ENCODE results near the gene FEV. TPM values are rescaled to one million over a fixed set of nuclear protein-coding genes. Genes with fewer than 3 reads are reported as not detected.

FEV gene
- total RNA-seq, 2 experiments from 2014 or later, result not detected

- no peak for ATAC-seq
- H3K4me3 Mint-ChIP-seq, result no peak overlapping the region
- H3K27ac Mint-ChIP-seq, result no peak overlapping the region
- H3K27me3 Mint-ChIP-seq, result peaks cover 58% of the 10 kb centered on the region
- H3K9me3 Mint-ChIP-seq (ENCODE audit: low read depth), result no peaks in the 10 kb centered on the region
- no peak for DNase-seq
- H3K36me3 Mint-ChIP-seq, result no peaks in the 10 kb centered on the region
- CTCF ChIA-PET, result interaction anchor here (1.2 kb wide), 1 partner anchor 9 kb away, joined by 7 read pairs; no protein-coding TSS in a partner anchor
- H3K4me1 Mint-ChIP-seq, result no peaks in the 10 kb centered on the region
Observed at GRCh38 chr2:218970894-218971293, 14.1 kb downstream of the FEV start.

- CTCF ChIA-PET, result interaction anchor here (1.1 to 1.9 kb wide), 4 partner anchors 12 to 94 kb away, joined by 3 to 5 read pairs (median 4); no protein-coding TSS in a partner anchor
- peaks cover 4% of the 10 kb centered on the region for H3K36me3 Mint-ChIP-seq
- ATAC-seq (no peak), DNase-seq (no peak)
- H3K27me3 Mint-ChIP-seq, result peaks cover 63% of the 10 kb centered on the region
- no peak overlapping the region for H3K4me3 Mint-ChIP-seq
- H3K27ac Mint-ChIP-seq, result no peak overlapping the region
- no peaks in the 10 kb centered on the region for H3K9me3 Mint-ChIP-seq (ENCODE audit: low read depth)
- peaks cover 9% of the 10 kb centered on the region for H3K4me1 Mint-ChIP-seq
Observed at GRCh38 chr2:218964041-218964771, 20.8 kb downstream of the FEV start.

GRCh38 chr2:218963601-218964000 lies 21.4 kb downstream of the FEV start:
- CTCF ChIA-PET, result interaction anchor here (1.1 to 2.1 kb wide), 2 partner anchors 17 to 65 kb away, joined by 4 to 6 read pairs; no protein-coding TSS in a partner anchor
- ATAC-seq (no peak), DNase-seq (no peak)
- Mint-ChIP-seq H3K27me3 (peaks cover 66% of the 10 kb centered on the region), H3K36me3 (peaks cover 4% of the 10 kb centered on the region), H3K27ac (no peak overlapping the region), H3K4me3 (no peak overlapping the region), H3K9me3 (ENCODE audit: low read depth) (no peaks in the 10 kb centered on the region), H3K4me1 (peaks cover 12% of the 10 kb centered on the region)

GRCh38 chr2:218962859-218963492 lies 22.0 kb downstream of the FEV start:
- H3K9me3 Mint-ChIP-seq (ENCODE audit: low read depth), result no peaks in the 10 kb centered on the region
- no peak overlapping the region for H3K4me3 Mint-ChIP-seq
- H3K27ac Mint-ChIP-seq, result no peak overlapping the region
- peaks cover 70% of the 10 kb centered on the region for H3K27me3 Mint-ChIP-seq
- DNase-seq (peak; percentile 72), ATAC-seq (no peak)
- H3K36me3 Mint-ChIP-seq, result peaks cover 4% of the 10 kb centered on the region
- CTCF ChIA-PET, result interaction anchor here (1.1 to 2.1 kb wide), 2 partner anchors 17 to 64 kb away, joined by 4 to 6 read pairs; no protein-coding TSS in a partner anchor
- H3K4me1 Mint-ChIP-seq, result peaks cover 12% of the 10 kb centered on the region

- ATAC-seq (no peak), DNase-seq (no peak)
- Mint-ChIP-seq H3K4me1 (peaks cover 12% of the 10 kb centered on the region), H3K27ac (no peak overlapping the region), H3K9me3 (ENCODE audit: low read depth) (no peaks in the 10 kb centered on the region), H3K27me3 (peaks cover 78% of the 10 kb centered on the region), H3K36me3 (peaks cover 4% of the 10 kb centered on the region), H3K4me3 (no peak overlapping the region)
- CTCF ChIA-PET, result interaction anchor here (2.1 kb wide), 2 partner anchors 18 to 63 kb away, joined by 6 to 9 read pairs; no protein-coding TSS in a partner anchor
Observed at GRCh38 chr2:218961651-218962570, 23.1 kb downstream of the FEV start.

- CTCF ChIA-PET, result interaction anchor here (2.1 kb wide), 2 partner anchors 19 to 62 kb away, joined by 6 to 9 read pairs; no protein-coding TSS in a partner anchor
- H3K4me1 Mint-ChIP-seq, result peaks cover 12% of the 10 kb centered on the region
- peaks cover 4% of the 10 kb centered on the region for H3K36me3 Mint-ChIP-seq
- H3K27me3 Mint-ChIP-seq, result peaks cover 80% of the 10 kb centered on the region
- no peak overlapping the region for H3K4me3 Mint-ChIP-seq
- H3K27ac Mint-ChIP-seq, result no peak overlapping the region
- no peak for DNase-seq
- ATAC-seq, result no peak
- H3K9me3 Mint-ChIP-seq (ENCODE audit: low read depth), result no peaks in the 10 kb centered on the region
Observed at GRCh38 chr2:218961229-218961628, 23.8 kb downstream of the FEV start.

GRCh38 chr2:218960309-218961165 lies 24.4 kb downstream of the FEV start:
- no peak for ATAC-seq
- peak overlapping the region; percentile 9 for H3K4me3 Mint-ChIP-seq
- no peak overlapping the region for H3K27ac Mint-ChIP-seq
- no peaks in the 10 kb centered on the region for H3K9me3 Mint-ChIP-seq (ENCODE audit: low read depth)
- H3K4me1 Mint-ChIP-seq, result peaks cover 12% of the 10 kb centered on the region
- H3K36me3 Mint-ChIP-seq, result peaks cover 4% of the 10 kb centered on the region
- CTCF ChIA-PET, result interaction anchor here (0.6 to 2.1 kb wide), 2 partner anchors 19 to 21 kb away, joined by 3 to 9 read pairs; no protein-coding TSS in a partner anchor
- H3K27me3 Mint-ChIP-seq, result peaks cover 77% of the 10 kb centered on the region
- peak; percentile 35 for DNase-seq

- no peak for ATAC-seq
- Mint-ChIP-seq H3K9me3 (ENCODE audit: low read depth) (no peaks in the 10 kb centered on the region), H3K27me3 (peaks cover 78% of the 10 kb centered on the region), H3K4me3 (no peak overlapping the region), H3K27ac (no peak overlapping the region), H3K4me1 (peaks cover 12% of the 10 kb centered on the region), H3K36me3 (peaks cover 4% of the 10 kb centered on the region)
- CTCF ChIA-PET, result interaction anchor here (1.1 to 2.5 kb wide), 5 partner anchors 20 to 83 kb away, joined by 3 to 17 read pairs (median 3); no protein-coding TSS in a partner anchor
- DNase-seq, result peak; percentile 38
Observed at GRCh38 chr2:218959761-218960308, 25.1 kb downstream of the FEV start.

GRCh38 chr2:218959141-218959731 lies 25.7 kb downstream of the FEV start, which contains the start of gene CDK5R2:
Gene CDK5R2 (plus strand): TSS chr2:218959666. CDS start chr2:218959821, 155 bp downstream.
- peak within 1 kb of the TSS; percentile 59 for H3K4me3 Mint-ChIP-seq
- peak; percentile 87 for DNase-seq
- peaks cover 12% of the 10 kb centered on the region for H3K4me1 Mint-ChIP-seq
- CTCF ChIA-PET, result interaction anchor here (0.5 to 2.5 kb wide), 6 partner anchors 21 to 458 kb away, joined by 3 to 17 read pairs (median 4); no protein-coding TSS in a partner anchor
- peaks cover 79% of the 10 kb centered on the region for H3K27me3 Mint-ChIP-seq
- H3K9me3 Mint-ChIP-seq (ENCODE audit: low read depth), result no peaks in the 10 kb centered on the region
- peak; percentile 98 for ATAC-seq
- H3K27ac Mint-ChIP-seq, result no peak within 1 kb of the TSS
- H3K36me3 Mint-ChIP-seq, result peaks cover 4% of the 10 kb centered on the region

GRCh38 chr2:218958276-218958675 lies 26.7 kb downstream of the FEV start:
- Mint-ChIP-seq H3K4me1 (peaks cover 12% of the 10 kb centered on the region), H3K4me3 (no peak overlapping the region), H3K36me3 (peaks cover 4% of the 10 kb centered on the region), H3K27me3 (peaks cover 76% of the 10 kb centered on the region), H3K9me3 (ENCODE audit: low read depth) (no peaks in the 10 kb centered on the region), H3K27ac (no peak overlapping the region)
- peak; percentile 38 for DNase-seq
- CTCF ChIA-PET, result interaction anchor here (1.1 to 2.5 kb wide), 3 partner anchors 17 to 24 kb away, joined by 3 to 17 read pairs (median 5); no protein-coding TSS in a partner anchor
- no peak for ATAC-seq

- Mint-ChIP-seq H3K4me1 (peaks cover 12% of the 10 kb centered on the region), H3K36me3 (peaks cover 4% of the 10 kb centered on the region), H3K9me3 (ENCODE audit: low read depth) (no peaks in the 10 kb centered on the region), H3K27ac (no peak overlapping the region), H3K4me3 (no peak overlapping the region), H3K27me3 (peaks cover 74% of the 10 kb centered on the region)
- CTCF ChIA-PET, result interaction anchor here (1.0 to 2.5 kb wide), 4 partner anchors 15 to 101 kb away, joined by 3 to 17 read pairs (median 4); no protein-coding TSS in a partner anchor
- peak; percentile 33 for DNase-seq
- no peak for ATAC-seq
Observed at GRCh38 chr2:218957671-218958070, 27.3 kb downstream of the FEV start.
